ENCODE measurements around the gene HES5.

- TF ChIP-seq, protein P1, sequence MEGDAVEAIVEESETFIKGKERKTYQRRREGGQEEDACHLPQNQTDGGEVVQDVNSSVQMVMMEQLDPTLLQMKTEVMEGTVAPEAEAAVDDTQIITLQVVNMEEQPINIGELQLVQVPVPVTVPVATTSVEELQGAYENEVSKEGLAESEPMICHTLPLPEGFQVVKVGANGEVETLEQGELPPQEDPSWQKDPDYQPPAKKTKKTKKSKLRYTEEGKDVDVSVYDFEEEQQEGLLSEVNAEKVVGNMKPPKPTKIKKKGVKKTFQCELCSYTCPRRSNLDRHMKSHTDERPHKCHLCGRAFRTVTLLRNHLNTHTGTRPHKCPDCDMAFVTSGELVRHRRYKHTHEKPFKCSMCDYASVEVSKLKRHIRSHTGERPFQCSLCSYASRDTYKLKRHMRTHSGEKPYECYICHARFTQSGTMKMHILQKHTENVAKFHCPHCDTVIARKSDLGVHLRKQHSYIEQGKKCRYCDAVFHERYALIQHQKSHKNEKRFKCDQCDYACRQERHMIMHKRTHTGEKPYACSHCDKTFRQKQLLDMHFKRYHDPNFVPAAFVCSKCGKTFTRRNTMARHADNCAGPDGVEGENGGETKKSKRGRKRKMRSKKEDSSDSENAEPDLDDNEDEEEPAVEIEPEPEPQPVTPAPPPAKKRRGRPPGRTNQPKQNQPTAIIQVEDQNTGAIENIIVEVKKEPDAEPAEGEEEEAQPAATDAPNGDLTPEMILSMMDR (IDR thresholded peaks at IDR 0.05): no peak
- TF ChIP-seq POLR2A (IDR thresholded peaks at IDR 0.05): no peak
These were observed 22.3 kb downstream of the HES5 start for GRCh38 chr1:2507744-2508155.

All from uterus (tissue), 2 donors.